IMR-90 (cell line): ENCODE measurements around the gene KLC4.

Experiments used
- CEBPB ChIP-seq: IDR thresholded peaks from 2 replicates; pipeline ENCODE4 v1.6.1; 2012; ENCODE audit warnings: low read depth, low read length, improper control_type of control experiment
- CHD1 ChIP-seq: IDR thresholded peaks from 2 replicates; pipeline ENCODE4 v1.6.1; 2012; ENCODE audit warnings: low read depth, low read length, improper control_type of control experiment
- MAFK ChIP-seq: IDR thresholded peaks from 2 replicates; pipeline ENCODE4 v1.6.1; 2012; ENCODE audit warnings: low read depth, low read length, improper control_type of control experiment
- MAZ ChIP-seq: IDR thresholded peaks from 2 replicates; pipeline ENCODE4 v1.6.1; 2012; ENCODE audit warnings: low read depth, mild to moderate bottlenecking, low read length, improper control_type of control experiment, moderate library complexity, borderline replicate concordance
- MXI1 ChIP-seq: IDR thresholded peaks from 2 replicates; pipeline ENCODE4 v1.6.1; 2012; ENCODE audit warnings: low read depth, mild to moderate bottlenecking, low read length, moderate library complexity, borderline replicate concordance
- POLR2A ChIP-seq: IDR thresholded peaks from 2 replicates; pipeline ENCODE4 v1.6.1; 2012; ENCODE audit warnings: mild to moderate bottlenecking, low read depth, low read length
- RAD21 ChIP-seq: IDR thresholded peaks from 2 replicates; pipeline ENCODE4 v1.6.1; 2012; ENCODE audit warnings: low read length, improper control_type of control experiment
- RCOR1 ChIP-seq: IDR thresholded peaks from 2 replicates; pipeline ENCODE4 v1.6.1; 2012; ENCODE audit warnings: mild to moderate bottlenecking, low read length, improper control_type of control experiment; ENCODE audit not compliant: insufficient replicate concordance
- RFX5 ChIP-seq: IDR thresholded peaks from 2 replicates; pipeline ENCODE4 v1.8.0; 2012; ENCODE audit warnings: low read depth, mild to moderate bottlenecking, low read length, moderate library complexity
- SMC3 ChIP-seq: fragments of 150-350 bp; IDR thresholded peaks from 2 replicates; pipeline ENCODE4 v1.6.1; 2016; ENCODE audit warnings: low read depth, mild to moderate bottlenecking, antibody characterized with exemption, low read length, moderate library complexity
- TF ChIP-seq, protein P1 (sequence below): conservative IDR thresholded peaks from 2 replicates; pipeline ENCODE4 v1.5.1; 2012; ENCODE audit warnings: mild to moderate bottlenecking, low read depth, low read length, improper control_type of control experiment
- TF ChIP-seq, protein P2 (sequence below): fragments of 150-350 bp; IDR thresholded peaks from 2 replicates; pipeline ENCODE4 v1.6.1; 2017; ENCODE audit warnings: mild to moderate bottlenecking, antibody characterized with exemption, low read length, low read depth
- TF ChIP-seq, protein P3 (sequence below): fragments of 150-350 bp; IDR thresholded peaks from 2 replicates; pipeline ENCODE4 v1.6.1; 2016; ENCODE audit warnings: low read depth, mild to moderate bottlenecking, low read length, moderate library complexity, borderline replicate concordance

DNA sequence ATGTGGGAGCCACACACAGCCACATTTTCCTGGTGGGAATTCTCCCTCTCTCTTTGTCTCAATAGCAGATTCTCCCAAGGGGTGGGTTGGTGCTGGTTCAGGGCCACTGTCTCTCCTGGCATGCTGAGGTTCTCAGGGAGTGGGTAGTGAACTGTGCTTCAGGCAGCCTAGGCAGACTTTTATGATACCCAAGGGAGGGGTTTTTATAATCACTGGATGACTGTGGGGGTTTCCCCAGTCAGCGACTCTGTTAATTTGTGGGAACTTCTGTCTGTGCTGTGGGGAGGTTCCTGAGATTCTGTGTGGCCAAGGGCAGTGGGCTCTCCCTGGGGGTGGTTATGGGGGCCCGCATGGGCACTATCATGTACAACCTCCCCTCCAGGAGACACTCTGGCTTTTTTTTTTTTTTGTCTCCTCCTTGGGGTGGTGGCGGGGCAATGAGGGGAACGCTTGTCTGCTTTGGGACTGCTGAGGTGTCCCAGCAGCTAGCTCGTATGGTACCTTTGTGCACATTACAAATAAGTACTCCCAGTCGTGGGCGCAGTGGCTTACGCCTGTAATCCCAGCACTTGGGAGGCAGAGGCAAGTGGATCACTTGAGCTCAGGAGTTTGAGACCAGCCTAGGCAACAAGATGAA is 26.7 kb downstream of the KLC4 start:
- TF ChIP-seq, protein P1, sequence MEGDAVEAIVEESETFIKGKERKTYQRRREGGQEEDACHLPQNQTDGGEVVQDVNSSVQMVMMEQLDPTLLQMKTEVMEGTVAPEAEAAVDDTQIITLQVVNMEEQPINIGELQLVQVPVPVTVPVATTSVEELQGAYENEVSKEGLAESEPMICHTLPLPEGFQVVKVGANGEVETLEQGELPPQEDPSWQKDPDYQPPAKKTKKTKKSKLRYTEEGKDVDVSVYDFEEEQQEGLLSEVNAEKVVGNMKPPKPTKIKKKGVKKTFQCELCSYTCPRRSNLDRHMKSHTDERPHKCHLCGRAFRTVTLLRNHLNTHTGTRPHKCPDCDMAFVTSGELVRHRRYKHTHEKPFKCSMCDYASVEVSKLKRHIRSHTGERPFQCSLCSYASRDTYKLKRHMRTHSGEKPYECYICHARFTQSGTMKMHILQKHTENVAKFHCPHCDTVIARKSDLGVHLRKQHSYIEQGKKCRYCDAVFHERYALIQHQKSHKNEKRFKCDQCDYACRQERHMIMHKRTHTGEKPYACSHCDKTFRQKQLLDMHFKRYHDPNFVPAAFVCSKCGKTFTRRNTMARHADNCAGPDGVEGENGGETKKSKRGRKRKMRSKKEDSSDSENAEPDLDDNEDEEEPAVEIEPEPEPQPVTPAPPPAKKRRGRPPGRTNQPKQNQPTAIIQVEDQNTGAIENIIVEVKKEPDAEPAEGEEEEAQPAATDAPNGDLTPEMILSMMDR, result no peak
- TF ChIP-seq, protein P2, sequence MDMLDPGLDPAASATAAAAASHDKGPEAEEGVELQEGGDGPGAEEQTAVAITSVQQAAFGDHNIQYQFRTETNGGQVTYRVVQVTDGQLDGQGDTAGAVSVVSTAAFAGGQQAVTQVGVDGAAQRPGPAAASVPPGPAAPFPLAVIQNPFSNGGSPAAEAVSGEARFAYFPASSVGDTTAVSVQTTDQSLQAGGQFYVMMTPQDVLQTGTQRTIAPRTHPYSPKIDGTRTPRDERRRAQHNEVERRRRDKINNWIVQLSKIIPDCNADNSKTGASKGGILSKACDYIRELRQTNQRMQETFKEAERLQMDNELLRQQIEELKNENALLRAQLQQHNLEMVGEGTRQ, result no peak
- no peak for TF ChIP-seq RFX5
- TF ChIP-seq RAD21, result no peak
- no peak for TF ChIP-seq POLR2A
- TF ChIP-seq MAFK, result no peak
- no peak for TF ChIP-seq SMC3
- TF ChIP-seq MXI1, result no peak
- no peak for TF ChIP-seq MAZ
- TF ChIP-seq, protein P3, sequence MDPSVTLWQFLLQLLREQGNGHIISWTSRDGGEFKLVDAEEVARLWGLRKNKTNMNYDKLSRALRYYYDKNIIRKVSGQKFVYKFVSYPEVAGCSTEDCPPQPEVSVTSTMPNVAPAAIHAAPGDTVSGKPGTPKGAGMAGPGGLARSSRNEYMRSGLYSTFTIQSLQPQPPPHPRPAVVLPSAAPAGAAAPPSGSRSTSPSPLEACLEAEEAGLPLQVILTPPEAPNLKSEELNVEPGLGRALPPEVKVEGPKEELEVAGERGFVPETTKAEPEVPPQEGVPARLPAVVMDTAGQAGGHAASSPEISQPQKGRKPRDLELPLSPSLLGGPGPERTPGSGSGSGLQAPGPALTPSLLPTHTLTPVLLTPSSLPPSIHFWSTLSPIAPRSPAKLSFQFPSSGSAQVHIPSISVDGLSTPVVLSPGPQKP, result no peak
- TF ChIP-seq RCOR1, result no peak
- no peak for TF ChIP-seq CHD1
- TF ChIP-seq CEBPB, result no peak
